Erythroblast (primary cell): Measurements from ENCODE around the gene UNC80.

Experiments used
- DNase-seq, 2 experiments: peaks; one replicate each; lab custom pipeline; 2025; lab: John Stamatoyannopoulos, UW
- GATA1 ChIP-seq: IDR thresholded peaks from 2 replicates; pipeline ENCODE4 v1.6.1; 2011; ENCODE audit warnings: low read depth, mild to moderate bottlenecking, control low read depth, low read length, moderate library complexity
- POLR2A ChIP-seq: IDR thresholded peaks from 2 replicates; pipeline ENCODE4 v1.6.1; 2011; ENCODE audit warnings: mild to moderate bottlenecking, low read length

UNC80 gene, protein sequence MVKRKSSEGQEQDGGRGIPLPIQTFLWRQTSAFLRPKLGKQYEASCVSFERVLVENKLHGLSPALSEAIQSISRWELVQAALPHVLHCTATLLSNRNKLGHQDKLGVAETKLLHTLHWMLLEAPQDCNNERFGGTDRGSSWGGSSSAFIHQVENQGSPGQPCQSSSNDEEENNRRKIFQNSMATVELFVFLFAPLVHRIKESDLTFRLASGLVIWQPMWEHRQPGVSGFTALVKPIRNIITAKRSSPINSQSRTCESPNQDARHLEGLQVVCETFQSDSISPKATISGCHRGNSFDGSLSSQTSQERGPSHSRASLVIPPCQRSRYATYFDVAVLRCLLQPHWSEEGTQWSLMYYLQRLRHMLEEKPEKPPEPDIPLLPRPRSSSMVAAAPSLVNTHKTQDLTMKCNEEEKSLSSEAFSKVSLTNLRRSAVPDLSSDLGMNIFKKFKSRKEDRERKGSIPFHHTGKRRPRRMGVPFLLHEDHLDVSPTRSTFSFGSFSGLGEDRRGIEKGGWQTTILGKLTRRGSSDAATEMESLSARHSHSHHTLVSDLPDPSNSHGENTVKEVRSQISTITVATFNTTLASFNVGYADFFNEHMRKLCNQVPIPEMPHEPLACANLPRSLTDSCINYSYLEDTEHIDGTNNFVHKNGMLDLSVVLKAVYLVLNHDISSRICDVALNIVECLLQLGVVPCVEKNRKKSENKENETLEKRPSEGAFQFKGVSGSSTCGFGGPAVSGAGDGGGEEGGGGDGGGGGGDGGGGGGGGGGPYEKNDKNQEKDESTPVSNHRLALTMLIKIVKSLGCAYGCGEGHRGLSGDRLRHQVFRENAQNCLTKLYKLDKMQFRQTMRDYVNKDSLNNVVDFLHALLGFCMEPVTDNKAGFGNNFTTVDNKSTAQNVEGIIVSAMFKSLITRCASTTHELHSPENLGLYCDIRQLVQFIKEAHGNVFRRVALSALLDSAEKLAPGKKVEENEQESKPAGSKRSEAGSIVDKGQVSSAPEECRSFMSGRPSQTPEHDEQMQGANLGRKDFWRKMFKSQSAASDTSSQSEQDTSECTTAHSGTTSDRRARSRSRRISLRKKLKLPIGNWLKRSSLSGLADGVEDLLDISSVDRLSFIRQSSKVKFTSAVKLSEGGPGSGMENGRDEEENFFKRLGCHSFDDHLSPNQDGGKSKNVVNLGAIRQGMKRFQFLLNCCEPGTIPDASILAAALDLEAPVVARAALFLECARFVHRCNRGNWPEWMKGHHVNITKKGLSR (N-terminal part only)

DNA sequence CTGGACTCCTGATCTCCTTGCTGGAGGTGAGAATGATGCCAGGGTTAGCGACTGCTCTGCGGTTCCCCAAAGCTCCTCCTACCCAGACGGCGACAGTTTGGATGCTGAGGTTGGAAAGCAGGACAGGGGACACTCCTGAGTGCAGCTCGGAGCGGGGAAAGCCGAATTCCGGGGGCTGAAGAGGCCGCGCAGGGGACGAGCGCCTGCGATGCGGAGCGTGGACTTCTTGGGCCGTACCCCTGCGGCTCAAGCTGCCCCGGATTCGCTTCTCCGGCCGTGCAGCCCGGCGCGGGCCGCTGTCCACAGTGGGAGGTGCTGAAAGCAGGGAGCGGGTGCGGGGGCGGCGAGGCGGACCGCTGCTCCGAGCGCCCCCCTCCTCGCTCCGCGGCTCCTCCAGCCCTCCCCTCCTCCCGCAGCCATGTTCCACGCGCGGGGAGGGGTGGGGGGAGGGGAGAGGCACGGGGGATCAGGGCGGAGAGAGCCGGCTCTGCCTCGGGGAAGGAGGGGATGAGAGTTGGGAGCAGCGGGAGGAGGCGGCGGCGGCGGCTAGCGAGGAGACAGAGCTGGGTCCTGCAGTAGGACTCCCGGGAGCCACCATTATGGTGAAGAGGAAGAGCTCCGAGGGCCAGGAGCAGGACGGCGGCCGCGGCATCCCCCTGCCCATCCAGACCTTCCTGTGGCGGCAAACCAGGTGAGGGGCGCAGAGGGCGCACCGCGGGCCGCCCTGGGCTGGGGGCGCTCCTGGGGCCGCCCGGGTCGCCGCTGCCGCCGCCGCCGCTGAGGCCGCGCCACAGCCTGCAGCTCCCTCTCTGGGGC, at the start of gene UNC80:
Gene UNC80 (plus strand): TSS at position 359 of the 816 bp plus-strand sequence. CDS start 241 bp downstream, at position 600.
- DNase-seq: peak; percentile 26 to 34
- TF ChIP-seq POLR2A: no peak
- no peak for TF ChIP-seq GATA1

DNA sequence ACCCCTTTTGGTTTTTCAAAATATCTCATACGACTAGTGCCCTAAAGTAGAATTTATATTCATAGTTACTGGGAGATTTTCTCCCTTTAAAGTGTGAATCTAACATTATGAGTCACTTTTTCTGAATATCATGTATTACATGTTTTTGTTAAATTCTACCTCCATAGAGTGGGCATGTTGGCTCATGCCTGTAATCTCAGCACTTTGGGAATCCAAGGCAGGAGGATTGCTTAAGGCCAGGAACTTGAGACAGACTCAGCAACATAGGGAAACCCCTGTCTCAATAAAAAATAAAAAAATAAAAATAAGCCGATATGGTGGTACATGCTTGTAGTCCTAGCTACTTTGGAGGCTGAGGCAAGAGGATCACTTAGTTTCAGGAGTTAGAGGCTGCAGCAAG, 45.3 kb upstream of the UNC80 start:
- no peak for DNase-seq
- no peak for TF ChIP-seq POLR2A
- no peak for TF ChIP-seq GATA1

DNA sequence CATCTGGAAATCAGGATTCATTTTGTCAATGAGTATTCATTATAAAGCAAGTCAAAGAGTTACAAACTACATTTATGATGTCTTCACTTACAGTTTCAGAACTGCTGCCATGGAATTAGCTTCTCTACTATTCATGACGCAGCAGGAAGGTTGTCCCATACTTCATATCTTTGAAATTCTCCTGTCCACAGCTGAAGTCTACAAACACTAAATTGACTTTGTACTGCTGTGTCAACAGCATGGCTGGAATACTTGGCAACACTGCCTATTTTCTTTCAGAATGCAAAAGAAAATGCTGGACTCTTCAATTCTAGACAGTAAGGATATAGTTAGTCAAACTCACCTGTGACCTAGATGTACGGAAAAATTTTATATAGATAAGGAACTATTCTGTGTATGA, 44.6 kb upstream of the UNC80 start:
- no peak for TF ChIP-seq POLR2A
- no peak for TF ChIP-seq GATA1
- no peak for DNase-seq

DNA sequence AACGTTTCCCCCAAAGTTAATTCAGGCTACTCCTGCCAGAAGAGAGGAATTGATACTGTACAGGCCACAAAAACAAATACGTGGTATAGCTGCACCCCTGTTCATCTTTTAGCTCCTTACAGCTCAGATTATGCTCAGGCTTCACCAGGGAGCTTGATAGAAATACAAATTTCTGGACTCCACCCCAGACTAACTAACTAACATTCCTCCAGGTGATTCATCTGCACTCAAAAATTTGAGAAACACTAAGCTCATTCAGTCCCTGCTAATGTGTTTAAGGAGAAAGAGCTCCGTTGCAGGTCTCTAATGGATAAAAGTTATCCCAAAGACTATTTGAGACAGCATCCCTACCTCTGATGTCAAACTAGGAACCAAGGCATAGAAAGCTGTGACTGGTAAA, 36.8 kb upstream of the UNC80 start:
- DNase-seq: no peak
- TF ChIP-seq GATA1: no peak
- no peak for TF ChIP-seq POLR2A

DNA sequence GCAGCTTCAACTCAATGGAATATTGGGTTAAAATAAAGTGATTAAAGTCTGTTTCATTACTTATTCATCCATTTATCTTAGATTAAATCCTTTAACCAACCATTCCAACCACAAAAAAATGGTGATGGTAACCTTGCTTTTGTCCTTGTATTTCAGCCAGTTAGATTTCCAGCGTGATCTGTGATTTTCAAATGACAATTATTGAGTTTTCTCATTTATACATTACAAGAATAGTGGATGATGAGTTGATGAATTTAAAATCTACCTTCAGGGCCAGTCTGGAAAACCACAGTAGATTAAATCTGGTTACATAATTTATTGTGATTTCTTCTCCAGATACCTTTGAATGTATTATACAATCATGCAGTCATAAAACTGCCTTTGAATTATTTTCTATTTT, 29.7 kb upstream of the UNC80 start:
- no peak for DNase-seq
- TF ChIP-seq POLR2A: no peak
- no peak for TF ChIP-seq GATA1

DNA sequence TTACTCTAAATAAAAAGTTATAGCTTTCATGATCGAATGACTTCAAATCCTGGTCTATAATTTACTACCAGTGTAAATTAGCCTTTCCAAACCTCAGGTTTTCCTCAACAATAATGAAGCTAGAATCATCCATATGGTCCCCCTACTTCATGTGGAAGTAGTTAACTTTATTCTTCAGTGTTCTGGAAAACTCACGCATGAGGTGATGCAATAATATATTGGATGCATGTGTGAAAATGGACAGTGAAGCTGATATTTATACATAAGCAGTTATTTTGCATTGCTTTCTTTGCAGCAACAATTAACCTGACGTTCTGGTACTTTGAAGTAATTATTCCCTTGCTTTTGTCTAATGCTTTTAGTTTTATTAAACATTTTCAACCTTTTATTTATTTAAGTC, 18.6 kb upstream of the UNC80 start:
- TF ChIP-seq GATA1 (no peak), POLR2A (no peak)
- DNase-seq: no peak

DNA sequence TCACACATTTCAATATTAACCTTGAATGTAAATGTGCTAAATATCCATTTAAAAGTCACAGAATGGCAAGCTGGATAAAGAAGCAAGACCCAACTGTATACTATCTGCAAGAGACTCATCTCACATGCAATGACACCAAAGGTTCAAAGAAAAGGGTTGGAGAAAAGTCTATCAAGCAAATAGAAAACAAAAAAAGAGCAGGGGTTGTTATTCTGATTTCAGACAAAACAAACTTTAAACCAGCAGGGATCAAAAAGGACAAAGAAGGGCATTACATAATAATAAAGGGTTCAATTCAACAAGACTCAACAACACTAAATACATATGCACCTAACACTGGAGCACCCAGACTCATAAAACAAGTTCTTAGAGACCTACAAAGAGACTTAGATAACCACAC, 14.5 kb upstream of the UNC80 start:
- TF ChIP-seq POLR2A: no peak
- TF ChIP-seq GATA1: no peak

DNA sequence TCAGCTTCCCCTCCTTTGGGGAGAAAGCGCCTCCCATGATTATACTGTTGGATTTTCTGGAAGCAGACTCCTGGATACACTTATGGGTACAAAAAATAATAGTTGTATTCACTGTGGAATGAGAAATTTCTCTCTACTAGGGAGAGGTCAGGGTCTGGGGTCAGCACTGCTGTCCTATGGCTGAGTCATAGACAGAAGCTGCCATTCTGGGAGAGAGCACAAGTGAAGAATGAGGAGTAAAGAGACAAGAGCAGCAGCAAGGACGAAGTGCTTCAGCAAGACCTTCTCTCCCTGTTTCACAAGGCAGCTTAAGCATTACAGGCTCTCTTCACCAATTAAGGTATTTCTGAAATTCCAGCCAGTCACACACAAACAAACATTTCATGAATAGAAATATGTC, 10.1 kb upstream of the UNC80 start:
- no peak for DNase-seq
- no peak for TF ChIP-seq GATA1
- no peak for TF ChIP-seq POLR2A

More for the DNA sequence above, 14.5 kb upstream of the UNC80 start:
- DNase-seq: no peak

DNA sequence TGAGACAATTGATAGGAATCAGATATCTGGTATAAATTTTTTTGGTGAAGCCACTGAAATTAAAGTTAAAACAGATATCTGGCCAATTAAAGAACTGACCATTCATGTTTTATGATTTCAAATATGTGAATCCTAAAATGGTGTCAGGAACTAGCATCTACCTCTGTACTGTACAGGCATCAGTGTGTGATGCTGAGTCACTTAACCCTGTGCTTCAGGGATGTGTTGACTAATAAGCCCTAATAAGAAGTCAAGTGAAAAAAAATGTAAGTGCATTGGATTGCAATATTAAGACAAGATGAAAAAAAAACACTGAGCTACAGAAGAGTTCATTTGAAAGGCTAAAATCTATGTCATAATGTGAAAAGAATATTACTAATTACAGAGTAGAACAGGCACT, 9.1 kb upstream of the UNC80 start:
- no peak for DNase-seq
- TF ChIP-seq POLR2A (no peak), GATA1 (no peak)

DNA sequence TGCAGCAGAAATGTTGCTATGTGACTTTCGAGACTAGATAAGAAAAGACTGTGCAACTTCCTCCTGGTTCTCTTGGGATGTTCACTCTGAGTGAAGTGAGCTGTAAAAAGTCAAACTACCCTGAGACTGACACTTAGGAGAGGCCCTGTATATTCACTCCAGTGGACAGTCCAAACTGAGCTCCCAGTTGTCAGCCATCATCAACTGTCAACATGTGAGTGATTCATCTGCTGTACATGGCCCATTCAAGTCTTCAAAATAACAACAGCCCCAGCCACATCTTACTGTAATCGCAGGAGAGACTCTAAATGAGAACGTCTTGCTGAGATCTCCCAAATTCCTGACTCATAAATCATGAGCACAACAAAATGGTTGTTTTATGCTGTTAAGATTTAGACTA, 8.5 kb upstream of the UNC80 start:
- no peak for TF ChIP-seq POLR2A
- no peak for TF ChIP-seq GATA1
- DNase-seq: no peak

DNA sequence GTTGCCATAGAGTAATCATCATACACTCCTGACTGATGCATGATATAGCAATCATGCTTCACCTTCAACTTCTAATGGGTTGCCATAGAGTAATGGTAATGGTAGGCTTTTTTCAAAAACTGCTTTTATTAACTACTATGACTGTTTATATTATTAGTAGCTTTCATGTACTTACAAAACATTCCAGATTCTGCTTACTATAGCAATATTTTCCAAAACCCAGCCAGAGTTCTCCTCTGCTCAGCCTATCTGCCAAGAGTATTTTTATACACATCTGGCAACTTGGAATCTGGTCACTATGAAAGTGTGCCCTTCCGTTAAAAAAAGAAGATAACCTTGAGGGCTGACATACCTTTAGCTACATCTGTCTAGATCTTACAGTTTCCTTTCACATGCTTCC, 5.0 kb upstream of the UNC80 start:
- no peak for TF ChIP-seq GATA1
- TF ChIP-seq POLR2A: no peak
- DNase-seq: no peak

DNA sequence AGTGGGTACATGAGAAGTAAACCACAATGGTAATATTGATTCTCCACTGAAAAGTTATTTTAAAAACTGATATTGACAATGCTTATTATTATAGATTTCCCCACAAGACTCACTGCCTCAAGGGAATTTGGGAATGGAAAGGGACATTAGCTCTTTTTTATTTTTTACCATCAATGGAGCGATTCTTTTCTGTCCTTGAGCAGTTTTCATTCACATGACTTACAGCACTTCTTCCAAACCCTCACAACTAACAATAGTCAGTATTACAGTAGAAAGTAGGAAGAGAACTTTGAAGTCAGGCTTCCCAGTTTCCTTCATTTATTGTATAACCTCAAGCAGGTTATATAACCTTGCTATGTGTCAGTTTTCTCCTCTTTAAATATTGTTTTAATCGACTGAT, 4.3 kb upstream of the UNC80 start:
- DNase-seq: no peak
- TF ChIP-seq POLR2A (no peak), GATA1 (no peak)

DNA sequence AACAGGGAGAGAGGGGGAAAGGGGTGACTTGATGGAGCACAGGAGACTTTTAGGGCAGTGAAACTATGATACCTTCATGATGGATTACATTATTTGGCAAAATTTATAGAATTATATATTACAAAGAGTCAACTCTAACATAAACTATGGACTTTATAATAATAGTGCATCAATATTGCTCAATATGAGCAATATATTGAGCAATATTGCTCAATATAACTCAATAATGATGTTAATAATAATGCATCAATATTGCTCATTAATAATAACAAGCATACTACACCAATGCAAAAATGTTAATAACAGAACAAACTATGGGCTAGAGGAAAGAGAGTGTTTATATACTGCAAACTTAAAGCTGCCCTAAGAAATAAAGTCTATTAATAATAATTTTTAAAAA, 3.1 kb upstream of the UNC80 start:
- no peak for TF ChIP-seq GATA1
- TF ChIP-seq POLR2A: no peak
- no peak for DNase-seq

DNA sequence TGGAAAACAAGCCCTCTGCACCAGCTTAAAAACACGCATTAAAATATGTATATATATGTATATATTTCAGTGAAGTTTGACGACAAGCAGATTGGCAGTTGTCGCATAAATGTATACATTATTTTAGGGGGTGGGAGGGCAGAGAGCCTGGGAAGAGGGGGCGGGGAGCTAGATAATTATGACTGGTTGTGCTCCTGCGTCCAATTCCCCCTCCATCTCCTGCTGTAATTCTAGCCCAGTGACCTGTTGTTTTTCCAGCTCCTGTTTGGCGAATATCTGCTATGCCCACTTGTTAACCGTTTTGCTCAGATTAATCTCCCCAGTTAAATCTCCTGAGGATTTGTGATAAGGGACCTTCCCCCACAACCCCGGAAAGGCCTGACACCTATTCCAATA, 656 bp downstream of the UNC80 start:
- no peak for DNase-seq
- TF ChIP-seq POLR2A (no peak), GATA1 (no peak)
